NCI-H1436 (cell line): Measurements from ENCODE around the gene TLR9.

ENCODE experiments used
- DNase-seq: peaks from one replicate; lab custom pipeline; 2025; lab: John Stamatoyannopoulos, UW

The TLR9 gene

GRCh38 chr3:52216585-52217408 lies 8.6 kb downstream of the TLR9 start:
- DNase-seq: no peak

- DNase-seq: no peak
Measured at GRCh38 chr3:52215351-52215750, 10.1 kb downstream of the TLR9 start.

- DNase-seq: no peak
Measured at GRCh38 chr3:52213901-52214300, 11.5 kb downstream of the TLR9 start.

GRCh38 chr3:52213005-52213404 lies 12.4 kb downstream of the TLR9 start:
- no peak for DNase-seq

GRCh38 chr3:52211268-52211891 lies 14.1 kb downstream of the TLR9 start:
- DNase-seq: no peak

- no peak for DNase-seq
Measured at GRCh38 chr3:52210550-52211046, 14.8 kb downstream of the TLR9 start.

- DNase-seq: no peak
Measured at GRCh38 chr3:52210037-52210436, 15.4 kb downstream of the TLR9 start.

- no peak for DNase-seq
Measured at GRCh38 chr3:52208556-52208955, 16.9 kb downstream of the TLR9 start.

- no peak for DNase-seq
Measured at GRCh38 chr3:52205727-52206372, 19.6 kb downstream of the TLR9 start.

- DNase-seq: no peak
Measured at GRCh38 chr3:52204337-52205073, 20.9 kb downstream of the TLR9 start.

GRCh38 chr3:52203701-52204100 lies 21.7 kb downstream of the TLR9 start:
- no peak for DNase-seq

GRCh38 chr3:52202384-52203077 lies 22.9 kb downstream of the TLR9 start:
- no peak for DNase-seq

- DNase-seq: no peak
Measured at GRCh38 chr3:52200981-52201679, 24.3 kb downstream of the TLR9 start.

- DNase-seq: no peak
Measured at GRCh38 chr3:52198643-52199608, 26.5 kb downstream of the TLR9 start.

- DNase-seq: peak; percentile 80
Measured at GRCh38 chr3:52197842-52198625, 27.4 kb downstream of the TLR9 start, which contains the start of gene ALAS1. Gene ALAS1, plus strand, starts transcription at chr3:52198160. Its CDS starts 1,082 bp downstream, at chr3:52199242.

GRCh38 chr3:52197499-52197841 lies 28.0 kb downstream of the TLR9 start:
- DNase-seq: no peak

- DNase-seq: no peak
Measured at GRCh38 chr3:52196977-52197376, 28.5 kb downstream of the TLR9 start.

GRCh38 chr3:52195823-52196331 lies 29.6 kb downstream of the TLR9 start:
- no peak for DNase-seq

- DNase-seq: no peak
Measured at GRCh38 chr3:52195291-52195597, 30.2 kb downstream of the TLR9 start.
